Measurements from ENCODE around the gene PAK6. TPM values are rescaled to one million over a fixed set of nuclear protein-coding genes. Genes with fewer than 3 reads are reported as not detected.

The PAK6 gene
- total and polyA plus RNA-seq, 9 of the 15 experiments (the other 6 are each of a cell fraction or from before 2014, with no cell fraction given), result 0.03 to 0.74 (median 0.16) TPM; not detected in 2

DNA sequence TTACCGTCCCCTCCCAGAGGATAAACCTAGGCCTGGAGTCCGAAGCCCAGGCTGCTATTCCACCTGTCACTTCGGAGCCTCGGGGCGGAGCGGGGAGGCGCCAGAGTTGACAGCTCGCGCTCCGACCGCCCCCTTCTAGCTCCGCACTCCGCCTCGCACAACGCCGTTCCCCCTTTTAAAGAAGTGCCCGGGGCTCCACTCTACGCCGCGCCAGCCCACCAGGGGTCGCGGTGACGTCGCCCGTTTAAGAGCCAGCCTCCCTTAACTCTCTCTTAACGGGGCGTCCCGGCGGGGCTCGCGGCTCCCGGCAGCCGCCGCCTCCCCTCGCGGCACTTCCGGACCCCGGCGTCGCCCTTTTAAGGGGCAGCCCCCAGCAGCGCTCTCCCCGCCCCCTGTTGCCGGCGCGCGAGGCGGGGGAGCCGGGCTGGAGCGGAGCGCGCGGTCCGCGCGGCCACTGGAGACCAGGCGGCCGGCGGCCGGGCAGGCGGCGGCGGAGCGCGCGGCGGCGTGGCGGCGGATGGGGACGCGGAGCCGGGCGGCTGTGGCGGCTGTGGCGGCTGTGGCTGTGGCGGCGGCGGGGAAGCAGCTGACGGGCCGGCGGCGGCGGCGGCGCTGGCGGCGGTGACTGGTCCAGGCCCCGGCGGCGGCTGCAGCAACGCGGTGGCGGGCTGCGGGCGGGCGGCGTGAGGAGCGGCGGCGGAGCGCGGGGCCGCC, 84.5 kb downstream of the PAK6 start, which contains the start of gene INAFM2 (continued):
- no peak for TF ChIP-seq PBX2 (CRISPR knock-in tag; IDR thresholded peaks at IDR 0.05; ENCODE audit: low read depth)
- TF ChIP-seq PBX2 (tag; conservative IDR thresholded peaks at IDR 0.05; ENCODE audit: low read depth), result peak; percentile 31; the same call in 1 of the 2 replicates
- TF ChIP-seq EGR1 (conservative IDR thresholded peaks at IDR 0.05), result peak; percentile 30; the same call in 1 of the 2 replicates
- TF ChIP-seq GATA2 (CRISPR knock-in tag; IDR thresholded peaks at IDR 0.05), result no peak
- no peak for TF ChIP-seq SREBF1 (IDR thresholded peaks at IDR 0.05; ENCODE audit: borderline replicate concordance, low read depth, low read length)
- TF ChIP-seq MXD1 (CRISPR knock-in tag; IDR thresholded peaks at IDR 0.05; ENCODE audit: borderline replicate concordance, poor library complexity, severe bottlenecking), result no peak
- no peak for TF ChIP-seq HDAC6 (IDR thresholded peaks at IDR 0.05; ENCODE audit: low read depth, low read length)
- TF ChIP-seq, protein P1, sequence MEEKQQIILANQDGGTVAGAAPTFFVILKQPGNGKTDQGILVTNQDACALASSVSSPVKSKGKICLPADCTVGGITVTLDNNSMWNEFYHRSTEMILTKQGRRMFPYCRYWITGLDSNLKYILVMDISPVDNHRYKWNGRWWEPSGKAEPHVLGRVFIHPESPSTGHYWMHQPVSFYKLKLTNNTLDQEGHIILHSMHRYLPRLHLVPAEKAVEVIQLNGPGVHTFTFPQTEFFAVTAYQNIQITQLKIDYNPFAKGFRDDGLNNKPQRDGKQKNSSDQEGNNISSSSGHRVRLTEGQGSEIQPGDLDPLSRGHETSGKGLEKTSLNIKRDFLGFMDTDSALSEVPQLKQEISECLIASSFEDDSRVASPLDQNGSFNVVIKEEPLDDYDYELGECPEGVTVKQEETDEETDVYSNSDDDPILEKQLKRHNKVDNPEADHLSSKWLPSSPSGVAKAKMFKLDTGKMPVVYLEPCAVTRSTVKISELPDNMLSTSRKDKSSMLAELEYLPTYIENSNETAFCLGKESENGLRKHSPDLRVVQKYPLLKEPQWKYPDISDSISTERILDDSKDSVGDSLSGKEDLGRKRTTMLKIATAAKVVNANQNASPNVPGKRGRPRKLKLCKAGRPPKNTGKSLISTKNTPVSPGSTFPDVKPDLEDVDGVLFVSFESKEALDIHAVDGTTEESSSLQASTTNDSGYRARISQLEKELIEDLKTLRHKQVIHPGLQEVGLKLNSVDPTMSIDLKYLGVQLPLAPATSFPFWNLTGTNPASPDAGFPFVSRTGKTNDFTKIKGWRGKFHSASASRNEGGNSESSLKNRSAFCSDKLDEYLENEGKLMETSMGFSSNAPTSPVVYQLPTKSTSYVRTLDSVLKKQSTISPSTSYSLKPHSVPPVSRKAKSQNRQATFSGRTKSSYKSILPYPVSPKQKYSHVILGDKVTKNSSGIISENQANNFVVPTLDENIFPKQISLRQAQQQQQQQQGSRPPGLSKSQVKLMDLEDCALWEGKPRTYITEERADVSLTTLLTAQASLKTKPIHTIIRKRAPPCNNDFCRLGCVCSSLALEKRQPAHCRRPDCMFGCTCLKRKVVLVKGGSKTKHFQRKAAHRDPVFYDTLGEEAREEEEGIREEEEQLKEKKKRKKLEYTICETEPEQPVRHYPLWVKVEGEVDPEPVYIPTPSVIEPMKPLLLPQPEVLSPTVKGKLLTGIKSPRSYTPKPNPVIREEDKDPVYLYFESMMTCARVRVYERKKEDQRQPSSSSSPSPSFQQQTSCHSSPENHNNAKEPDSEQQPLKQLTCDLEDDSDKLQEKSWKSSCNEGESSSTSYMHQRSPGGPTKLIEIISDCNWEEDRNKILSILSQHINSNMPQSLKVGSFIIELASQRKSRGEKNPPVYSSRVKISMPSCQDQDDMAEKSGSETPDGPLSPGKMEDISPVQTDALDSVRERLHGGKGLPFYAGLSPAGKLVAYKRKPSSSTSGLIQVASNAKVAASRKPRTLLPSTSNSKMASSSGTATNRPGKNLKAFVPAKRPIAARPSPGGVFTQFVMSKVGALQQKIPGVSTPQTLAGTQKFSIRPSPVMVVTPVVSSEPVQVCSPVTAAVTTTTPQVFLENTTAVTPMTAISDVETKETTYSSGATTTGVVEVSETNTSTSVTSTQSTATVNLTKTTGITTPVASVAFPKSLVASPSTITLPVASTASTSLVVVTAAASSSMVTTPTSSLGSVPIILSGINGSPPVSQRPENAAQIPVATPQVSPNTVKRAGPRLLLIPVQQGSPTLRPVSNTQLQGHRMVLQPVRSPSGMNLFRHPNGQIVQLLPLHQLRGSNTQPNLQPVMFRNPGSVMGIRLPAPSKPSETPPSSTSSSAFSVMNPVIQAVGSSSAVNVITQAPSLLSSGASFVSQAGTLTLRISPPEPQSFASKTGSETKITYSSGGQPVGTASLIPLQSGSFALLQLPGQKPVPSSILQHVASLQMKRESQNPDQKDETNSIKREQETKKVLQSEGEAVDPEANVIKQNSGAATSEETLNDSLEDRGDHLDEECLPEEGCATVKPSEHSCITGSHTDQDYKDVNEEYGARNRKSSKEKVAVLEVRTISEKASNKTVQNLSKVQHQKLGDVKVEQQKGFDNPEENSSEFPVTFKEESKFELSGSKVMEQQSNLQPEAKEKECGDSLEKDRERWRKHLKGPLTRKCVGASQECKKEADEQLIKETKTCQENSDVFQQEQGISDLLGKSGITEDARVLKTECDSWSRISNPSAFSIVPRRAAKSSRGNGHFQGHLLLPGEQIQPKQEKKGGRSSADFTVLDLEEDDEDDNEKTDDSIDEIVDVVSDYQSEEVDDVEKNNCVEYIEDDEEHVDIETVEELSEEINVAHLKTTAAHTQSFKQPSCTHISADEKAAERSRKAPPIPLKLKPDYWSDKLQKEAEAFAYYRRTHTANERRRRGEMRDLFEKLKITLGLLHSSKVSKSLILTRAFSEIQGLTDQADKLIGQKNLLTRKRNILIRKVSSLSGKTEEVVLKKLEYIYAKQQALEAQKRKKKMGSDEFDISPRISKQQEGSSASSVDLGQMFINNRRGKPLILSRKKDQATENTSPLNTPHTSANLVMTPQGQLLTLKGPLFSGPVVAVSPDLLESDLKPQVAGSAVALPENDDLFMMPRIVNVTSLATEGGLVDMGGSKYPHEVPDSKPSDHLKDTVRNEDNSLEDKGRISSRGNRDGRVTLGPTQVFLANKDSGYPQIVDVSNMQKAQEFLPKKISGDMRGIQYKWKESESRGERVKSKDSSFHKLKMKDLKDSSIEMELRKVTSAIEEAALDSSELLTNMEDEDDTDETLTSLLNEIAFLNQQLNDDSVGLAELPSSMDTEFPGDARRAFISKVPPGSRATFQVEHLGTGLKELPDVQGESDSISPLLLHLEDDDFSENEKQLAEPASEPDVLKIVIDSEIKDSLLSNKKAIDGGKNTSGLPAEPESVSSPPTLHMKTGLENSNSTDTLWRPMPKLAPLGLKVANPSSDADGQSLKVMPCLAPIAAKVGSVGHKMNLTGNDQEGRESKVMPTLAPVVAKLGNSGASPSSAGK (IDR thresholded peaks at IDR 0.05), result peak; percentile 97
- no peak for TF ChIP-seq POLR2A (conservative IDR thresholded peaks at IDR 0.05)
- TF ChIP-seq NR2C2 (CRISPR knock-in tag; IDR thresholded peaks at IDR 0.05), result peak; percentile 59; the same call in 1 of the 2 replicates
- no peak for TF ChIP-seq NR2C2 (tag; IDR thresholded peaks at IDR 0.05)

Measured in K562 (cell line).